ENCODE results near the gene COBLL1. TPM values are rescaled to one million over a fixed set of nuclear protein-coding genes. Genes with fewer than 3 reads are reported as not detected.

COBLL1 gene
- total and polyA plus RNA-seq, 4 donors: 16.3 to 114 (median 36.4) TPM

DNA sequence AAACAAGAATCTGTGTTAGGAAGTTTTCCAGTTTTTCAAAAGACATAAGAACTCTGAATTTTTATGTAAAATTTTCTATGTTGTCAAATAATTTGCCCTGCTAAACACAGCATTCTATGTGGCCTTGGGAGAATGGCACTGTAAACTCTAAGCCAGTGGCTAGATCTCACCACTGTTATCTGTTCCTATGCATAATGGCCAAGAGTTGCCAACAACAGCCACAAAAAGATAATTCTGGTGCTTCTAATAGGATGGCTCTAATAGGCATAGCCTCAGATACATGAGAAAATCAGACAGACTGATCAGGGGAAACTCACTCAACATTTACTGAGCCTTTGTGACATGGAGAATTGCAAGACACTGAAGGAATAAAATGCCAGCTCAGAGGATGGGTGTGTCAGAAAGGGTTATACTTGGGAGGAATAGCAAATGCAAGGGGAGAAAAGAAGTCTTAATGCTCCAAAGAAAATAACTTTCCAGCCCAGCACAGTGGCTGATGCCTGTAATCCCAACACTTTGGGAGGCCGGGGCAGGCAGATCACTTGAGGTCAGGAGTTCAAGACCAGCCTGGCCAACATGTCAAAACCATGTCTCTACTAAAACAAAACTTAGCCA is 63.7 kb downstream of the COBLL1 start:
- no peaks in the 10 kb centered on the region for H3K27me3 ChIP-seq (ENCODE audit: control insufficient read depth in 4 of 4, insufficient read depth in 4 of 4, low read length in 3 of 4)
- H3K9ac ChIP-seq (ENCODE audit: low read depth in 1 of 2, low read length in 2 of 2): no peak overlapping the region
- H3K4me3 ChIP-seq (ENCODE audit: low read depth in 1 of 3, low read length in 3 of 3): no peak overlapping the region
- H3K36me3 ChIP-seq (ENCODE audit: control insufficient read depth in 4 of 4, insufficient read depth in 3 of 4, low read depth in 1 of 4, low read length in 3 of 4): no peaks in the 10 kb centered on the region
- 67% methylated on average over 1 of the region's 1 CpG for WGBS
- TF ChIP-seq, protein P1, sequence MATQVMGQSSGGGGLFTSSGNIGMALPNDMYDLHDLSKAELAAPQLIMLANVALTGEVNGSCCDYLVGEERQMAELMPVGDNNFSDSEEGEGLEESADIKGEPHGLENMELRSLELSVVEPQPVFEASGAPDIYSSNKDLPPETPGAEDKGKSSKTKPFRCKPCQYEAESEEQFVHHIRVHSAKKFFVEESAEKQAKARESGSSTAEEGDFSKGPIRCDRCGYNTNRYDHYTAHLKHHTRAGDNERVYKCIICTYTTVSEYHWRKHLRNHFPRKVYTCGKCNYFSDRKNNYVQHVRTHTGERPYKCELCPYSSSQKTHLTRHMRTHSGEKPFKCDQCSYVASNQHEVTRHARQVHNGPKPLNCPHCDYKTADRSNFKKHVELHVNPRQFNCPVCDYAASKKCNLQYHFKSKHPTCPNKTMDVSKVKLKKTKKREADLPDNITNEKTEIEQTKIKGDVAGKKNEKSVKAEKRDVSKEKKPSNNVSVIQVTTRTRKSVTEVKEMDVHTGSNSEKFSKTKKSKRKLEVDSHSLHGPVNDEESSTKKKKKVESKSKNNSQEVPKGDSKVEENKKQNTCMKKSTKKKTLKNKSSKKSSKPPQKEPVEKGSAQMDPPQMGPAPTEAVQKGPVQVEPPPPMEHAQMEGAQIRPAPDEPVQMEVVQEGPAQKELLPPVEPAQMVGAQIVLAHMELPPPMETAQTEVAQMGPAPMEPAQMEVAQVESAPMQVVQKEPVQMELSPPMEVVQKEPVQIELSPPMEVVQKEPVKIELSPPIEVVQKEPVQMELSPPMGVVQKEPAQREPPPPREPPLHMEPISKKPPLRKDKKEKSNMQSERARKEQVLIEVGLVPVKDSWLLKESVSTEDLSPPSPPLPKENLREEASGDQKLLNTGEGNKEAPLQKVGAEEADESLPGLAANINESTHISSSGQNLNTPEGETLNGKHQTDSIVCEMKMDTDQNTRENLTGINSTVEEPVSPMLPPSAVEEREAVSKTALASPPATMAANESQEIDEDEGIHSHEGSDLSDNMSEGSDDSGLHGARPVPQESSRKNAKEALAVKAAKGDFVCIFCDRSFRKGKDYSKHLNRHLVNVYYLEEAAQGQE (IDR thresholded peaks at IDR 0.05): no peak
- TF ChIP-seq TAF1 (conservative IDR thresholded peaks at IDR 0.05) (no peak), GABPA (IDR thresholded peaks at IDR 0.05 in 1 of 2, conservative IDR thresholded peaks at IDR 0.05 in 1 of 2) (no peak), HNF4G (IDR thresholded peaks at IDR 0.05) (no peak), SP1 (IDR thresholded peaks at IDR 0.05) (no peak), RXRA (IDR thresholded peaks at IDR 0.05) (no peak), HNF4A (conservative IDR thresholded peaks at IDR 0.05) (no peak), JUND (IDR thresholded peaks at IDR 0.05) (no peak), RAD21 (IDR thresholded peaks at IDR 0.05) (no peak), YY1 (IDR thresholded peaks at IDR 0.05) (no peak), EGR1 (IDR thresholded peaks at IDR 0.05; ENCODE audit: low read depth in 2 of 2) (no peak), FOXA1 (IDR thresholded peaks at IDR 0.05) (no peak), FOXA2 (IDR thresholded peaks at IDR 0.05) (no peak)
- TF ChIP-seq, protein P2, sequence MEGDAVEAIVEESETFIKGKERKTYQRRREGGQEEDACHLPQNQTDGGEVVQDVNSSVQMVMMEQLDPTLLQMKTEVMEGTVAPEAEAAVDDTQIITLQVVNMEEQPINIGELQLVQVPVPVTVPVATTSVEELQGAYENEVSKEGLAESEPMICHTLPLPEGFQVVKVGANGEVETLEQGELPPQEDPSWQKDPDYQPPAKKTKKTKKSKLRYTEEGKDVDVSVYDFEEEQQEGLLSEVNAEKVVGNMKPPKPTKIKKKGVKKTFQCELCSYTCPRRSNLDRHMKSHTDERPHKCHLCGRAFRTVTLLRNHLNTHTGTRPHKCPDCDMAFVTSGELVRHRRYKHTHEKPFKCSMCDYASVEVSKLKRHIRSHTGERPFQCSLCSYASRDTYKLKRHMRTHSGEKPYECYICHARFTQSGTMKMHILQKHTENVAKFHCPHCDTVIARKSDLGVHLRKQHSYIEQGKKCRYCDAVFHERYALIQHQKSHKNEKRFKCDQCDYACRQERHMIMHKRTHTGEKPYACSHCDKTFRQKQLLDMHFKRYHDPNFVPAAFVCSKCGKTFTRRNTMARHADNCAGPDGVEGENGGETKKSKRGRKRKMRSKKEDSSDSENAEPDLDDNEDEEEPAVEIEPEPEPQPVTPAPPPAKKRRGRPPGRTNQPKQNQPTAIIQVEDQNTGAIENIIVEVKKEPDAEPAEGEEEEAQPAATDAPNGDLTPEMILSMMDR (IDR thresholded peaks at IDR 0.05; ENCODE audit: low read depth, low read length, missing input control): no peak
- TF ChIP-seq, protein P3, sequence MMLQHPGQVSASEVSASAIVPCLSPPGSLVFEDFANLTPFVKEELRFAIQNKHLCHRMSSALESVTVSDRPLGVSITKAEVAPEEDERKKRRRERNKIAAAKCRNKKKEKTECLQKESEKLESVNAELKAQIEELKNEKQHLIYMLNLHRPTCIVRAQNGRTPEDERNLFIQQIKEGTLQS (IDR thresholded peaks at IDR 0.05): no peak
- TF ChIP-seq, protein P4, sequence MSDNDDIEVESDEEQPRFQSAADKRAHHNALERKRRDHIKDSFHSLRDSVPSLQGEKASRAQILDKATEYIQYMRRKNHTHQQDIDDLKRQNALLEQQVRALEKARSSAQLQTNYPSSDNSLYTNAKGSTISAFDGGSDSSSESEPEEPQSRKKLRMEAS (IDR thresholded peaks at IDR 0.05): no peak
- TF ChIP-seq, protein P5, sequence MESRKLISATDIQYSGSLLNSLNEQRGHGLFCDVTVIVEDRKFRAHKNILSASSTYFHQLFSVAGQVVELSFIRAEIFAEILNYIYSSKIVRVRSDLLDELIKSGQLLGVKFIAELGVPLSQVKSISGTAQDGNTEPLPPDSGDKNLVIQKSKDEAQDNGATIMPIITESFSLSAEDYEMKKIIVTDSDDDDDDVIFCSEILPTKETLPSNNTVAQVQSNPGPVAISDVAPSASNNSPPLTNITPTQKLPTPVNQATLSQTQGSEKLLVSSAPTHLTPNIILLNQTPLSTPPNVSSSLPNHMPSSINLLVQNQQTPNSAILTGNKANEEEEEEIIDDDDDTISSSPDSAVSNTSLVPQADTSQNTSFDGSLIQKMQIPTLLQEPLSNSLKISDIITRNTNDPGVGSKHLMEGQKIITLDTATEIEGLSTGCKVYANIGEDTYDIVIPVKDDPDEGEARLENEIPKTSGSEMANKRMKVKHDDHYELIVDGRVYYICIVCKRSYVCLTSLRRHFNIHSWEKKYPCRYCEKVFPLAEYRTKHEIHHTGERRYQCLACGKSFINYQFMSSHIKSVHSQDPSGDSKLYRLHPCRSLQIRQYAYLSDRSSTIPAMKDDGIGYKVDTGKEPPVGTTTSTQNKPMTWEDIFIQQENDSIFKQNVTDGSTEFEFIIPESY (IDR thresholded peaks at IDR 0.05): no peak
- no peak for DNase-seq (ENCODE audit: low spot score)
- no peaks in the 10 kb centered on the region for H3K9me3 ChIP-seq (ENCODE audit: control insufficient read depth in 4 of 4, low read length in 3 of 4)
- no peak overlapping the region for H3K27ac ChIP-seq (ENCODE audit: low read depth in 1 of 2, low read length in 2 of 2)
- peaks cover 0 to 4% (median 4%) of the 10 kb centered on the region in 4 donors for H3K4me1 ChIP-seq (ENCODE audit: control insufficient read depth in 4 of 4, insufficient read depth in 4 of 4, low read length in 3 of 4)
